ENCODE data around the gene SLC18A3.

DNA sequence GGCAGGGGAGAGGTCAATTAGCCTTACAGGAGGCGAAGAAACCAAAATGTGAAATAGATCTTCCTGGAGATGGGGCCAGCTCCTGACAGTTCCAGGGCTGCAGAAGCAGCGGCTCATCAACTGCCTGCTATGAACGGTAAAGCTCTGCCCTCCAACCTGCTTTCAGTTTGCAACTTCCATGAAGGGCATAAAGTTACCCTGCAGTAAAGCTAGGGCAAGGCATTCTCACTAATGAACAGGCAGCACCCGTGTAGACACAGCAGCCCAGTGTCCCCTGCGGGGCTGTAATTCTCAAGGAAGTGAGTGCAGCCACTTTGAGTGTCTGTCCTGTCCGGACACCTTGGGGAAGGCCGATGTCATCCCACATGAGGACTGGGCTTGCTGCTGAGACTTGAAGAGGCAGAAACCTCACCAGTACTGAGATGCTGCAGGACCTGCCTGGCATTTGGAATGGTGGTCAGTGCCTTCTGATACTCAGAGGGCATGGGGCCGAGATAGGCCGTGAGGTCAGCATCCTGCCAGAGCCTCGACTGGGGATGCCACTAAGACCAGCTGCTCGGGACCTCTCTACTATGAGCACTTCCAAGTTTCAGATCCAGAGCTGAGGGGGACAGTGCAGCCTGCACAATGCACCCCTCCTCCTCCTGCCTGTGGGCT is 43.3 kb downstream of the SLC18A3 start:
- TF ChIP-seq, protein P1, sequence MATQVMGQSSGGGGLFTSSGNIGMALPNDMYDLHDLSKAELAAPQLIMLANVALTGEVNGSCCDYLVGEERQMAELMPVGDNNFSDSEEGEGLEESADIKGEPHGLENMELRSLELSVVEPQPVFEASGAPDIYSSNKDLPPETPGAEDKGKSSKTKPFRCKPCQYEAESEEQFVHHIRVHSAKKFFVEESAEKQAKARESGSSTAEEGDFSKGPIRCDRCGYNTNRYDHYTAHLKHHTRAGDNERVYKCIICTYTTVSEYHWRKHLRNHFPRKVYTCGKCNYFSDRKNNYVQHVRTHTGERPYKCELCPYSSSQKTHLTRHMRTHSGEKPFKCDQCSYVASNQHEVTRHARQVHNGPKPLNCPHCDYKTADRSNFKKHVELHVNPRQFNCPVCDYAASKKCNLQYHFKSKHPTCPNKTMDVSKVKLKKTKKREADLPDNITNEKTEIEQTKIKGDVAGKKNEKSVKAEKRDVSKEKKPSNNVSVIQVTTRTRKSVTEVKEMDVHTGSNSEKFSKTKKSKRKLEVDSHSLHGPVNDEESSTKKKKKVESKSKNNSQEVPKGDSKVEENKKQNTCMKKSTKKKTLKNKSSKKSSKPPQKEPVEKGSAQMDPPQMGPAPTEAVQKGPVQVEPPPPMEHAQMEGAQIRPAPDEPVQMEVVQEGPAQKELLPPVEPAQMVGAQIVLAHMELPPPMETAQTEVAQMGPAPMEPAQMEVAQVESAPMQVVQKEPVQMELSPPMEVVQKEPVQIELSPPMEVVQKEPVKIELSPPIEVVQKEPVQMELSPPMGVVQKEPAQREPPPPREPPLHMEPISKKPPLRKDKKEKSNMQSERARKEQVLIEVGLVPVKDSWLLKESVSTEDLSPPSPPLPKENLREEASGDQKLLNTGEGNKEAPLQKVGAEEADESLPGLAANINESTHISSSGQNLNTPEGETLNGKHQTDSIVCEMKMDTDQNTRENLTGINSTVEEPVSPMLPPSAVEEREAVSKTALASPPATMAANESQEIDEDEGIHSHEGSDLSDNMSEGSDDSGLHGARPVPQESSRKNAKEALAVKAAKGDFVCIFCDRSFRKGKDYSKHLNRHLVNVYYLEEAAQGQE (IDR thresholded peaks at IDR 0.05; ENCODE audit: insufficient read depth in 1 of 2, low read depth in 2 of 2, low read length in 1 of 2): no peak
- TF ChIP-seq TCF7L2 (IDR thresholded peaks at IDR 0.05; ENCODE audit: low read depth, low read length): no peak
